Hepatic stellate cell (primary cell): Measurements from ENCODE around the gene PIBF1.

Experiments
- DNase-seq: peaks from one replicate; pipeline ENCODE4 v3.0.0; 2011; ENCODE audit warnings: low spot score

Gene PIBF1

GRCh38 chr13:73060251-73061160, 278.6 kb downstream of the PIBF1 start:
- DNase-seq = peak; percentile 67

- no peak for DNase-seq
Measured at GRCh38 chr13:73061473-73061872, 279.5 kb downstream of the PIBF1 start.

GRCh38 chr13:73061876-73062275, 279.9 kb downstream of the PIBF1 start:
- DNase-seq = no peak

GRCh38 chr13:73062468-73062867, 280.5 kb downstream of the PIBF1 start:
- DNase-seq = no peak

GRCh38 chr13:73063166-73063565, 281.2 kb downstream of the PIBF1 start:
- no peak for DNase-seq

- DNase-seq = no peak
Measured at GRCh38 chr13:73065036-73065435, 283.1 kb downstream of the PIBF1 start.

- DNase-seq = no peak
Measured at GRCh38 chr13:73065665-73066340, 283.9 kb downstream of the PIBF1 start.
